HepG2 (cell line): ENCODE results near the gene ZBTB47. TPM values are rescaled to one million over a fixed set of nuclear protein-coding genes. Genes with fewer than 3 reads are reported as not detected.

Experiments used
- ATAC-seq: fragments of 200-7000 bp; cut with Tn5 transposase; 3 replicates; pipeline ENCODE4 v1.9.1; 2020; ENCODE audit warnings: mild to moderate bottlenecking, moderate library complexity
- BruUV-seq: library from RNA; stranded (reverse); fragments of 400-500 nt; replicated peaks from 2 replicates; lab custom pipeline; 2021; lab: Mats Ljungman, UMichigan
- CTCF ChIA-PET: fragments of 300-600 bp; formaldehyde crosslinking; extraction: SDS; loops from one replicate; lab custom pipeline; 2021; ENCODE audit warnings: low total read pairs, inconsistent platforms, low intra/inter-chr PET ratio; lab: Yijun Ruan, JAX
- POLR2A ChIA-PET: fragments of 350-600 bp; sonication (Branson Sonifier 250); formaldehyde crosslinking; loops from one replicate; lab custom pipeline; 2020; ENCODE audit warnings: antibody characterized with exemption, inconsistent platforms; lab: Yijun Ruan, JAX
- DNase-seq: peaks from one replicate; pipeline ENCODE4 v3.0.0-alpha.2; 2015; ENCODE audit warnings: low spot score
- FAIRE-seq: peaks from 3 replicates; lab custom pipeline; 2011; peaks lifted over from hg19 to GRCh38; lab: Jason Lieb, UNC
- H2AFZ ChIP-seq: one replicate; pipeline ENCODE4 v1.6.1; 2011; ENCODE audit warnings: low read length, inconsistent platforms
- H3K27ac ChIP-seq: fragments of 300-600 bp; 3 replicates; pipeline ENCODE4 v1.8.0; 2011; ENCODE audit warnings: mixed run types, mild to moderate bottlenecking, mixed read lengths, low read length, inconsistent platforms; ENCODE audit not compliant: insufficient read depth; ENCODE audit errors: extremely low read length
- H3K27me3 ChIP-seq, 2 experiments: fragments of 200-600 bp in 1 of 2; 2 replicates in 1 of 2; 3 replicates in 1 of 2; pipeline versions ENCODE4 v1.6.0 to v1.8.0; 2011; ENCODE audit warnings: low read length in 2 of 2, mild to moderate bottlenecking in 2 of 2, moderate library complexity in 2 of 2, inconsistent platforms in 1 of 2; ENCODE audit not compliant: insufficient read depth in 2 of 2, control insufficient read depth in 1 of 2
- H3K36me3 ChIP-seq, 2 experiments: fragments of 200-600 bp in 1 of 2; replicated peaks in 1 of 2; 2 replicates in 1 of 2; 3 replicates in 1 of 2; pipeline versions ENCODE4 v1.5.1 to v1.8.0; 2011; ENCODE audit warnings: low read length in 2 of 2, inconsistent platforms in 1 of 2; ENCODE audit not compliant: insufficient read depth in 2 of 2, control insufficient read depth in 1 of 2
- H3K4me1 ChIP-seq: 2 replicates; pipeline ENCODE4 v1.5.1; 2012; ENCODE audit warnings: low read length, inconsistent platforms; ENCODE audit not compliant: insufficient read depth
- H3K4me2 ChIP-seq: 2 replicates; pipeline ENCODE4 v1.6.0; 2011; ENCODE audit warnings: low read depth, low read length, inconsistent platforms
- H3K4me3 ChIP-seq, 3 experiments: fragments of 200-600 bp in 1 of 3; sonication (generic), shearing (Covaris generic) in 1 of 3; replicated peaks in 1 of 3; 2 replicates each; pipeline ENCODE4 v1.5.1; 2011 to 2016; ENCODE audit warnings: low read length in 3 of 3, inconsistent platforms in 2 of 3, low read depth in 2 of 3, mild to moderate bottlenecking in 2 of 3, control low read depth in 1 of 3, mixed read lengths in 1 of 3; ENCODE audit not compliant: insufficient read depth in 1 of 3
- H3K79me2 ChIP-seq: one replicate; pipeline ENCODE4 v1.6.1; 2011; ENCODE audit warnings: low read length, inconsistent platforms; ENCODE audit not compliant: insufficient read depth
- H3K9ac ChIP-seq: 2 replicates; pipeline ENCODE4 v1.6.0; 2011; ENCODE audit warnings: mild to moderate bottlenecking, low read depth, low read length, inconsistent platforms; ENCODE audit not compliant: insufficient read depth
- H3K9me3 ChIP-seq: 2 replicates; pipeline ENCODE4 v1.5.1; 2012; ENCODE audit warnings: mild to moderate bottlenecking, low read length
- H4K20me1 ChIP-seq: 2 replicates; pipeline ENCODE4 v1.6.0; 2011; ENCODE audit warnings: inconsistent platforms, mild to moderate bottlenecking, low read length, moderate library complexity; ENCODE audit not compliant: insufficient read depth
- IKZF1 ChIP-seq: fragments of 450-650 bp; IDR thresholded peaks from 2 replicates; pipeline ENCODE4 v1.7.1; 2016
- MTF1 ChIP-seq: sonication (generic); formaldehyde crosslinking; IDR thresholded peaks from 2 replicates; pipeline ENCODE4 v1.5.0; 2020; ENCODE audit warnings: missing genetic modification reagents
- PAX8 ChIP-seq: sonication (generic); formaldehyde crosslinking; IDR thresholded peaks from 2 replicates; pipeline ENCODE4 v1.8.0; 2022; ENCODE audit warnings: mild to moderate bottlenecking, missing genetic modification reagents, borderline replicate concordance
- POLR2G ChIP-seq: fragments of 200-400 bp; formaldehyde crosslinking; IDR thresholded peaks from 2 replicates; pipeline ENCODE4 v1.6.1; 2018; ENCODE audit warnings: mild to moderate bottlenecking, low read depth, low read length, moderate library complexity
- RARG ChIP-seq: sonication (generic); formaldehyde crosslinking; IDR thresholded peaks from 2 replicates; pipeline ENCODE4 v1.4.0; 2020; ENCODE audit warnings: low read depth, mild to moderate bottlenecking, missing genetic modification reagents
- SMARCC2 ChIP-seq: fragments of 450-650 bp; IDR thresholded peaks from 2 replicates; pipeline ENCODE4 v1.6.1; 2017; ENCODE audit warnings: antibody characterized with exemption, mild to moderate bottlenecking
- SP4 ChIP-seq: sonication (generic); formaldehyde crosslinking; IDR thresholded peaks from 2 replicates; pipeline ENCODE4 v1.8.1; 2023; ENCODE audit warnings: mild to moderate bottlenecking, missing genetic modification reagents
- TGIF2 ChIP-seq: IDR thresholded peaks from 2 replicates; pipeline ENCODE4 v1.6.1; 2016; ENCODE audit warnings: control low read depth, missing compliant biosample characterization
- ZC3H13 ChIP-seq: sonication (generic); formaldehyde crosslinking; IDR thresholded peaks from 2 replicates; pipeline ENCODE4 v1.8.1; 2023; ENCODE audit warnings: mild to moderate bottlenecking, missing genetic modification reagents, moderate library complexity
- ZFYVE20 ChIP-seq: sonication (generic); formaldehyde crosslinking; IDR thresholded peaks from 2 replicates; pipeline ENCODE4 v1.8.0; 2023; ENCODE audit warnings: low read depth, mild to moderate bottlenecking, moderate library complexity, missing genetic modification reagents, borderline replicate concordance
- ZMYM3 ChIP-seq: sonication (generic); formaldehyde crosslinking; IDR thresholded peaks from 2 replicates; pipeline ENCODE4 v1.5.1; 2020; ENCODE audit warnings: mild to moderate bottlenecking, missing genetic modification reagents
- ZNF260 ChIP-seq: sonication (generic); formaldehyde crosslinking; IDR thresholded peaks from 2 replicates; pipeline ENCODE4 v1.4.0; 2020; ENCODE audit warnings: missing genetic modification reagents, low read depth, mild to moderate bottlenecking, borderline replicate concordance
- ZNF644 ChIP-seq: IDR thresholded peaks from 2 replicates; pipeline ENCODE4 v1.6.1; 2016; ENCODE audit warnings: low read depth
- WGBS: methylation state at CpG from one replicate; pipeline ENCODE4 v1.1.6; 2017; ENCODE audit warnings: low lambda C conversion rate; 5-methylcytosine and 5-hydroxymethylcytosine counted together
- in situ Hi-C: cut with HindIII; loops from 2 replicates; pipeline ENCODE4 v1.10.0; 2017; ENCODE audit warnings: low pct_unique_long_range_greater_than_20kb; ENCODE audit not compliant: extremely low pct_ligation_motif_present
- intact Hi-C: fragments of 100-400 bp; cut with micrococcal nuclease; formaldehyde crosslinking; loops from one replicate; pipeline ENCODE4 v1.10.0; 2022; ENCODE audit not compliant: unreplicated experiment
- polyA plus RNA-seq, 8 experiments: library from polyadenylated mRNA; depleted of rRNA in 3 of 8; stranded (reverse) in 7 of 8; unstranded in 1 of 8; fragments of >200 nt; fragmentation: Illumina TruSeq in 4 of 8; extraction: Trizol in 4 of 8; gene quantifications; 2 replicates each; pipeline versions ENCODE4 v1.2.1 to v1.2.3, GENCODE V29; 2011 to 2016; ENCODE audit warnings: low read depth in 4 of 8, missing spikeins in 1 of 8, mixed read lengths in 1 of 8; ENCODE audit not compliant: insufficient read depth in 1 of 8
- total RNA-seq, 5 experiments: library from RNA; depleted of rRNA; stranded (reverse); fragments of >200 nt; fragmentation: Illumina TruSeq; extraction: Trizol; gene quantifications; 2 replicates each; pipeline ENCODE4 v1.2.3, GENCODE V29; 2016; ENCODE audit warnings: low read depth in 1 of 5
- TF ChIP-seq, protein P1 (sequence below): sonication (generic); formaldehyde crosslinking; IDR thresholded peaks from 2 replicates; pipeline ENCODE4 v1.8.1; 2023; ENCODE audit warnings: mild to moderate bottlenecking, moderate library complexity, missing genetic modification reagents
- TF ChIP-seq, protein P2 (sequence below): sonication (generic); formaldehyde crosslinking; IDR thresholded peaks from 2 replicates; pipeline ENCODE4 v1.9.0; 2021; ENCODE audit warnings: missing genetic modification reagents, borderline replicate concordance

Gene ZBTB47
- total and polyA plus RNA-seq, 2 of the 13 experiments (the other 11 are each of a cell fraction or from before 2014, with no cell fraction given) = 1.5 to 3.1 TPM

- no peak overlapping the region for H3K27ac ChIP-seq
- intact Hi-C loops = no loop called here
- 17% methylated on average over 5 of the region's 7 CpGs for WGBS
- no peaks in the 10 kb centered on the region for H3K4me1 ChIP-seq
- H3K79me2 ChIP-seq = no peaks in the 10 kb centered on the region
- ATAC-seq = no peak
- no peak for DNase-seq
- no peak for TF ChIP-seq PAX8 (CRISPR knock-in tag)
- TF ChIP-seq, protein P1, sequence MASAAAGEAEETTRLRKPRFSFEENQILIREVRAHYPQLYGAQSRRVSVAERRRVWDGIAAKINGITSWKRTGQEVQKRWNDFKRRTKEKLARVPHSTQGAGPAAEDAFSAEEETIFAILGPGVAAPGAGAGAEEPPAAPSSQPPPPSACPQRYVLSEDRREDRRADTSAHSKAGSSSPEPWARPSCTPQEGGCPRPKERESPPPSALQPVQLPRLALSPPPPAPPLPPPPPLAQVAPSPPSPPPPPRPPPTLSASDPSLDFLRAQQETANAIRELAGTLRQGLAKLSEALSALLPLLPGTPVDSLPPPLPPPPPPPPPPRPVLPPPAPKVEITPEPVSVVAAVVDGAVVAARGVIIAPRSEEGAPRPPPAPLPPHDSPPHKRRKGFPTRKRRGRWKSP (CRISPR knock-in tag) = no peak
- TF ChIP-seq SP4 (CRISPR knock-in tag) = no peak
- TF ChIP-seq SMARCC2 = no peak
- TF ChIP-seq, all 625 proteins: peak for 0
- FAIRE-seq = no peak
- Histone ChIP-seq H3K27me3 (peaks cover 3 to 10% of the 10 kb centered on the region in 2 experiments; a peak in 3 of 5 replicates), H3K9ac (no peak overlapping the region), H3K4me3 (no peak overlapping the region), H3K9me3 (no peaks in the 10 kb centered on the region), H3K4me2 (no peak overlapping the region), H2AFZ (no peak overlapping the region), H4K20me1 (no peaks in the 10 kb centered on the region), H3K36me3 (no peaks in the 10 kb centered on the region)
- ChIA-PET CTCF (no interaction called here), POLR2A (no interaction called here)
- no TSS peak for BruUV-seq
- in situ Hi-C loops = no loop called here
Observed at GRCh38 chr3:42705058-42705767, 51.7 kb downstream of the ZBTB47 start.

- ATAC-seq = no peak
- H3K9me3 ChIP-seq = no peaks in the 10 kb centered on the region
- no peak for FAIRE-seq
- TF ChIP-seq, protein P2, sequence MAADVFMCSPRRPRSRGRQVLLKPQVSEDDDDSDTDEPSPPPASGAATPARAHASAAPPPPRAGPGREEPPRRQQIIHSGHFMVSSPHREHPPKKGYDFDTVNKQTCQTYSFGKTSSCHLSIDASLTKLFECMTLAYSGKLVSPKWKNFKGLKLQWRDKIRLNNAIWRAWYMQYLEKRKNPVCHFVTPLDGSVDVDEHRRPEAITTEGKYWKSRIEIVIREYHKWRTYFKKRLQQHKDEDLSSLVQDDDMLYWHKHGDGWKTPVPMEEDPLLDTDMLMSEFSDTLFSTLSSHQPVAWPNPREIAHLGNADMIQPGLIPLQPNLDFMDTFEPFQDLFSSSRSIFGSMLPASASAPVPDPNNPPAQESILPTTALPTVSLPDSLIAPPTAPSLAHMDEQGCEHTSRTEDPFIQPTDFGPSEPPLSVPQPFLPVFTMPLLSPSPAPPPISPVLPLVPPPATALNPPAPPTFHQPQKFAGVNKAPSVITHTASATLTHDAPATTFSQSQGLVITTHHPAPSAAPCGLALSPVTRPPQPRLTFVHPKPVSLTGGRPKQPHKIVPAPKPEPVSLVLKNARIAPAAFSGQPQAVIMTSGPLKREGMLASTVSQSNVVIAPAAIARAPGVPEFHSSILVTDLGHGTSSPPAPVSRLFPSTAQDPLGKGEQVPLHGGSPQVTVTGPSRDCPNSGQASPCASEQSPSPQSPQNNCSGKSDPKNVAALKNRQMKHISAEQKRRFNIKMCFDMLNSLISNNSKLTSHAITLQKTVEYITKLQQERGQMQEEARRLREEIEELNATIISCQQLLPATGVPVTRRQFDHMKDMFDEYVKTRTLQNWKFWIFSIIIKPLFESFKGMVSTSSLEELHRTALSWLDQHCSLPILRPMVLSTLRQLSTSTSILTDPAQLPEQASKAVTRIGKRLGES (CRISPR knock-in tag) = no peak
- TF ChIP-seq ZNF644 (CRISPR knock-in tag) (no peak), IKZF1 (no peak), MTF1 (CRISPR knock-in tag) (no peak), ZNF260 (CRISPR knock-in tag) (no peak), RARG (CRISPR knock-in tag) (no peak), ZMYM3 (CRISPR knock-in tag) (no peak), TGIF2 (no peak), POLR2G (no peak), ZC3H13 (CRISPR knock-in tag) (no peak), ZFYVE20 (CRISPR knock-in tag) (no peak)
Observed at GRCh38 chr3:42705962-42706585, 52.6 kb downstream of the ZBTB47 start.

More at GRCh38 chr3:42705962-42706585, 52.6 kb downstream of the ZBTB47 start:
- H4K20me1 ChIP-seq = no peaks in the 10 kb centered on the region
- no peaks in the 10 kb centered on the region for H3K79me2 ChIP-seq
- H3K4me1 ChIP-seq = no peaks in the 10 kb centered on the region
- H3K4me2 ChIP-seq = no peak overlapping the region
- no peak overlapping the region for H3K9ac ChIP-seq
- intact Hi-C loops = no loop called here
- ChIA-PET POLR2A (no interaction called here), CTCF (no interaction called here)
- no peak overlapping the region for H3K27ac ChIP-seq
- no peak for DNase-seq
- no peak overlapping the region for H2AFZ ChIP-seq
- in situ Hi-C loops = no loop called here
- no TSS peak for BruUV-seq
- no peaks in the 10 kb centered on the region for H3K36me3 ChIP-seq
- WGBS = 41% methylated on average over 10 of the region's 10 CpGs
- H3K4me3 ChIP-seq = no peak overlapping the region
- peaks cover 3 to 13% of the 10 kb centered on the region in 2 experiments; a peak in 3 of 5 replicates for H3K27me3 ChIP-seq
